HCT116 (cell line): ENCODE measurements around the gene TSHZ1. TPM values are rescaled to one million over a fixed set of nuclear protein-coding genes. Genes with fewer than 3 reads are reported as not detected.

Source experiments
- ATAC-seq: fragments of 200-7000 bp; cut with Tn5 transposase; 2 replicates; pipeline ENCODE4 v1.9.1; 2020; ENCODE audit warnings: mild to moderate bottlenecking, moderate library complexity
- BruUV-seq: library from RNA; stranded (reverse); fragments of 400-500 nt; replicated peaks from 2 replicates; lab custom pipeline; 2021; lab: Mats Ljungman, UMichigan
- CTCF ChIA-PET: fragments of 300-600 bp; sonication (Branson Sonifier 250); formaldehyde crosslinking; loops from one replicate; lab custom pipeline; 2021; ENCODE audit warnings: antibody characterized with exemption; lab: Charles Lee
- POLR2A ChIA-PET: fragments of 300-600, 350-600 bp; sonication (Branson Sonifier 250); formaldehyde crosslinking; loops from one replicate; lab custom pipeline; 2021; ENCODE audit warnings: antibody characterized with exemption; lab: Charles Lee
- RAD21 ChIA-PET, 2 experiments: fragments of 300-600 bp; sonication (Branson Sonifier 250); formaldehyde crosslinking; loops; one replicate each; lab custom pipeline; 2023; ENCODE audit warnings: low total read pairs in 2 of 2; ENCODE audit not compliant: uncharacterized antibody in 2 of 2, unreplicated experiment in 2 of 2, low non-redundant PET in 1 of 2; lab: Charles Lee
- DNase-seq: peaks from one replicate; pipeline ENCODE4 v3.0.0-alpha.2; 2010; ENCODE audit warnings: low read depth, low spot score
- H2AFZ ChIP-seq: fragments of 200-600 bp; shearing (Covaris generic), sonication (generic); 2 replicates; pipeline ENCODE4 v1.6.1; 2017; ENCODE audit warnings: low read depth, mixed run types, mixed read lengths, antibody characterized with exemption, low read length; ENCODE audit not compliant: poor library complexity, severe bottlenecking
- H3K27ac ChIP-seq: 2 replicates; pipeline ENCODE4 v1.5.1; 2012; ENCODE audit warnings: low read depth, low read length
- H3K27me3 ChIP-seq: fragments of 200-600 bp; sonication (generic); 2 replicates; pipeline ENCODE4 v1.6.1; 2016; ENCODE audit warnings: mixed run types, low read length, mixed read lengths; ENCODE audit not compliant: insufficient read depth
- H3K36me3 ChIP-seq, 2 experiments: fragments of 200-500 bp in 1 of 2; fragments of 200-600 bp in 1 of 2; sonication (Bioruptor generic) in 1 of 2; sonication (generic) in 1 of 2; 2 replicates each; pipeline versions ENCODE4 v1.5.1 to v1.6.1; 2014 to 2016; ENCODE audit warnings: low read length in 2 of 2, inconsistent platforms in 1 of 2, mixed read lengths in 1 of 2, mixed run types in 1 of 2; ENCODE audit not compliant: insufficient read depth in 2 of 2, control insufficient read depth in 1 of 2
- H3K4me1 ChIP-seq, 2 experiments: fragments of 200-600 bp in 1 of 2; sonication (generic) in 1 of 2; 2 replicates each; pipeline versions ENCODE4 v1.5.1 to v1.6.1; 2012 to 2017; ENCODE audit warnings: low read length in 2 of 2, inconsistent platforms in 1 of 2, mild to moderate bottlenecking in 1 of 2, mixed read lengths in 1 of 2, mixed run types in 1 of 2, moderate library complexity in 1 of 2; ENCODE audit not compliant: insufficient read depth in 2 of 2, control insufficient read depth in 1 of 2
- H3K4me2 ChIP-seq: fragments of 200-600 bp; sonication (generic); 2 replicates; pipeline ENCODE4 v1.6.1; 2017; ENCODE audit warnings: mixed run types, low read length, mixed read lengths
- H3K4me3 ChIP-seq, 2 experiments: fragments of 200-600 bp in 1 of 2; sonication (generic) in 1 of 2; replicated peaks in 1 of 2; 2 replicates each; pipeline ENCODE4 v1.5.1; 2011 to 2016; ENCODE audit warnings: low read length in 2 of 2, control low read depth in 1 of 2, low read depth in 1 of 2, mild to moderate bottlenecking in 1 of 2, mixed read lengths in 1 of 2, mixed run types in 1 of 2
- H3K79me2 ChIP-seq: fragments of 200-600 bp; sonication (generic); 2 replicates; pipeline ENCODE4 v1.6.1; 2017; ENCODE audit warnings: mild to moderate bottlenecking, mixed run types, low read length, moderate library complexity, mixed read lengths; ENCODE audit not compliant: insufficient read depth
- H3K9ac ChIP-seq: fragments of 200-600 bp; sonication (generic); 2 replicates; pipeline ENCODE4 v1.6.1; 2016; ENCODE audit warnings: low read length, mixed read lengths
- H3K9me2 ChIP-seq: fragments of 200-600 bp; sonication (generic), shearing (Covaris generic); 2 replicates; pipeline ENCODE4 v1.6.1; 2017; ENCODE audit warnings: mixed run types, mild to moderate bottlenecking, moderate library complexity; ENCODE audit not compliant: insufficient read depth
- H3K9me3 ChIP-seq, 2 experiments: fragments of 200-500 bp in 1 of 2; fragments of 200-600 bp in 1 of 2; sonication (Bioruptor generic) in 1 of 2; sonication (generic) in 1 of 2; 2 replicates each; pipeline ENCODE4 v1.6.1; 2014 to 2017; ENCODE audit warnings: low read length in 2 of 2, mixed read lengths in 2 of 2, inconsistent platforms in 1 of 2, low read depth in 1 of 2, mild to moderate bottlenecking in 1 of 2, mixed run types in 1 of 2, moderate library complexity in 1 of 2; ENCODE audit not compliant: control insufficient read depth in 1 of 2, insufficient read depth in 1 of 2
- H4K20me1 ChIP-seq: fragments of 200-600 bp; sonication (generic), shearing (Covaris generic); 2 replicates; pipeline ENCODE4 v1.6.1; 2017; ENCODE audit warnings: mixed run types, mild to moderate bottlenecking, moderate library complexity; ENCODE audit not compliant: insufficient read depth
- ATF3 ChIP-seq: IDR thresholded peaks from 2 replicates; pipeline ENCODE4 v1.6.1; 2012
- EGR1 ChIP-seq: IDR thresholded peaks from 2 replicates; pipeline ENCODE4 v1.6.1; 2012; ENCODE audit warnings: low read depth
- ELF1 ChIP-seq: IDR thresholded peaks from 2 replicates; pipeline ENCODE4 v1.6.1; 2012; ENCODE audit warnings: low read depth, borderline replicate concordance
- EZH2 ChIP-seq: fragments of 200-600 bp; sonication (generic); IDR thresholded peaks from 2 replicates; pipeline ENCODE4 v1.6.1; 2017; ENCODE audit warnings: antibody characterized with exemption, mixed run types
- FOSL1 ChIP-seq: IDR thresholded peaks from 2 replicates; pipeline ENCODE4 v1.6.1; 2012; ENCODE audit warnings: low read depth
- JUND ChIP-seq: IDR thresholded peaks from 2 replicates; pipeline ENCODE4 v1.6.1; 2012
- MAX ChIP-seq: IDR thresholded peaks from 2 replicates; pipeline ENCODE4 v1.6.1; 2012
- POLR2A ChIP-seq: IDR thresholded peaks from 2 replicates; pipeline ENCODE4 v1.7.0; 2011; ENCODE audit warnings: borderline replicate concordance; ENCODE audit not compliant: insufficient read depth, insufficient read length; ENCODE audit errors: extremely low read depth
- REST ChIP-seq: IDR thresholded peaks from 2 replicates; pipeline ENCODE4 v1.6.1; 2012; ENCODE audit warnings: low read depth
- SRF ChIP-seq: IDR thresholded peaks from 2 replicates; pipeline ENCODE4 v1.6.1; 2012; ENCODE audit warnings: low read depth
- TCF7L2 ChIP-seq: IDR thresholded peaks from 2 replicates; pipeline ENCODE4 v1.7.0; 2011; ENCODE audit warnings: borderline replicate concordance, inconsistent platforms; ENCODE audit not compliant: insufficient read depth, insufficient read length; ENCODE audit errors: extremely low read depth
- YY1 ChIP-seq: IDR thresholded peaks from 2 replicates; pipeline ENCODE4 v1.6.1; 2011; ENCODE audit warnings: low read length, low read depth, moderate library complexity, mild to moderate bottlenecking; ENCODE audit not compliant: insufficient replicate concordance; ENCODE audit errors: extremely low read depth
- ZFX ChIP-seq: fragments of 450-650 bp; IDR thresholded peaks from 2 replicates; pipeline ENCODE4 v1.6.1; 2017
- ZNF274 ChIP-seq: fragments of 200-500 bp; sonication (Bioruptor generic); IDR thresholded peaks from 2 replicates; pipeline ENCODE4 v1.6.1; 2014; ENCODE audit warnings: mild to moderate bottlenecking, low read depth, low read length, inconsistent platforms
- intact Hi-C: fragments of 100-400 bp; cut with micrococcal nuclease; formaldehyde crosslinking; loops from 2 replicates; pipeline ENCODE4 v1.10.0; 2022
- total RNA-seq: library from RNA; stranded (reverse); gene quantifications from one replicate; pipeline ENCODE4 v1.2.1, GENCODE V29; 2021; ENCODE audit not compliant: unreplicated experiment

Gene TSHZ1
- total RNA-seq, 1 experiment from 2014 or later = 5.7 TPM

GRCh38 chr18:75285876-75286275, 75.3 kb downstream of the TSHZ1 start (continued):
- TF ChIP-seq SRF = no peak

- no peaks in the 10 kb centered on the region for H3K36me3 ChIP-seq
- H3K4me1 ChIP-seq = no peaks in the 10 kb centered on the region
- no peaks in the 10 kb centered on the region for H3K9me3 ChIP-seq
- no peaks in the 10 kb centered on the region for H4K20me1 ChIP-seq
- TF ChIP-seq ELF1 (no peak), POLR2A (no peak), FOSL1 (no peak), ZNF274 (no peak), MAX (no peak), JUND (no peak), YY1 (no peak), REST (no peak), ZFX (no peak), EZH2 (no peak), ATF3 (no peak), EGR1 (no peak), TCF7L2 (no peak)
- no peak overlapping the region for H3K4me3 ChIP-seq
- DNase-seq (no peak), ATAC-seq (no peak)
- no peak overlapping the region for H3K9ac ChIP-seq
- no peak overlapping the region for H3K4me2 ChIP-seq
- intact Hi-C loops = no loop called here
- RAD21 ChIA-PET = no interaction called here
- no TSS peak for BruUV-seq
- no peaks in the 10 kb centered on the region for H3K9me2 ChIP-seq
- H3K27ac ChIP-seq = no peak overlapping the region
- no peaks in the 10 kb centered on the region for H3K79me2 ChIP-seq
- CTCF ChIA-PET = no interaction called here
- H2AFZ ChIP-seq = no peak overlapping the region
- POLR2A ChIA-PET = no interaction called here
- H3K27me3 ChIP-seq = no peaks in the 10 kb centered on the region
These were observed 76.4 kb downstream of the TSHZ1 start for GRCh38 chr18:75287006-75287405.
